ENCODE measurements around the gene PDXP.

Gene PDXP

DNA sequence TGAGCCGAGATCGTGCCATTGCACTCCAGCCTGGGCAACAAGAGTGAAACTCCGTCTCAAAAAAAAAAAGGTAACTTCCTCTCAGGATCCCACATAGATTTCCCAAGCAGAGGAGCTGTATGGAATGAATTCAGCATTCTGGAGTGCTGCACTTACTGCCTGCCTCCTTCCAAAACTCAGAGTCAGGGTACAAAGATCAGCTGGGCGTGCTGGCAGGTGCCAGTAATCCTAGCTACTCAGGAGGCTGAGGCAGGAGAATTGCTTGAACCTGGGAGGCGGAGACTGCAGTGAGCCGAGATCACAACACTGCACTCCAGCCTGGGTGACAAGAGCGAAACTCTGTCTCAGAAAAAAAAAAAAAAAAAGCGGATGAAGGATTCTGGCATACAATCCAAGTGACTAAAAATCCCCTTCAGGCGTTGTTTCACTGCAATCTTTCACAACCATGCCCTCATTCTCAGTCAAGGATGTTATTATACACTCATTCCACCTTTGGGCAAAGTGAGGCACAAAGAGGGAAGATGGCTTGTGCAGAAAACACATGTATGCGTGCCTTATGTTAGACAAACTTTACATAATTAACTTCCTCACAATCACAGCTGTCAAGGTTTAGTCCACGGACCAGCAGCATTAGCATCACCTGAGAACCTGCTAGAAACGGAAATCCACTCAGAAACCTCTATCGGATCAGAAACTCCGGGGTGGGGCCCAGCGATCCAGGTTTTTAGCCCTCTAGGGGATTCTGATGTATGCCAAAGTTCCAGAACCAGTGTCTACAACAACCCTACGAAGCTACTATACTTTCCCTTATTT lies 26.5 kb downstream of the PDXP start:
- TF ChIP-seq TEAD4 (IDR thresholded peaks at IDR 0.05) = no peak
- no peak for TF ChIP-seq MAX (IDR thresholded peaks at IDR 0.05)
- TF ChIP-seq, protein P1, sequence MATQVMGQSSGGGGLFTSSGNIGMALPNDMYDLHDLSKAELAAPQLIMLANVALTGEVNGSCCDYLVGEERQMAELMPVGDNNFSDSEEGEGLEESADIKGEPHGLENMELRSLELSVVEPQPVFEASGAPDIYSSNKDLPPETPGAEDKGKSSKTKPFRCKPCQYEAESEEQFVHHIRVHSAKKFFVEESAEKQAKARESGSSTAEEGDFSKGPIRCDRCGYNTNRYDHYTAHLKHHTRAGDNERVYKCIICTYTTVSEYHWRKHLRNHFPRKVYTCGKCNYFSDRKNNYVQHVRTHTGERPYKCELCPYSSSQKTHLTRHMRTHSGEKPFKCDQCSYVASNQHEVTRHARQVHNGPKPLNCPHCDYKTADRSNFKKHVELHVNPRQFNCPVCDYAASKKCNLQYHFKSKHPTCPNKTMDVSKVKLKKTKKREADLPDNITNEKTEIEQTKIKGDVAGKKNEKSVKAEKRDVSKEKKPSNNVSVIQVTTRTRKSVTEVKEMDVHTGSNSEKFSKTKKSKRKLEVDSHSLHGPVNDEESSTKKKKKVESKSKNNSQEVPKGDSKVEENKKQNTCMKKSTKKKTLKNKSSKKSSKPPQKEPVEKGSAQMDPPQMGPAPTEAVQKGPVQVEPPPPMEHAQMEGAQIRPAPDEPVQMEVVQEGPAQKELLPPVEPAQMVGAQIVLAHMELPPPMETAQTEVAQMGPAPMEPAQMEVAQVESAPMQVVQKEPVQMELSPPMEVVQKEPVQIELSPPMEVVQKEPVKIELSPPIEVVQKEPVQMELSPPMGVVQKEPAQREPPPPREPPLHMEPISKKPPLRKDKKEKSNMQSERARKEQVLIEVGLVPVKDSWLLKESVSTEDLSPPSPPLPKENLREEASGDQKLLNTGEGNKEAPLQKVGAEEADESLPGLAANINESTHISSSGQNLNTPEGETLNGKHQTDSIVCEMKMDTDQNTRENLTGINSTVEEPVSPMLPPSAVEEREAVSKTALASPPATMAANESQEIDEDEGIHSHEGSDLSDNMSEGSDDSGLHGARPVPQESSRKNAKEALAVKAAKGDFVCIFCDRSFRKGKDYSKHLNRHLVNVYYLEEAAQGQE (IDR thresholded peaks at IDR 0.05; ENCODE audit: low read depth) = no peak
- TF ChIP-seq CEBPB (IDR thresholded peaks at IDR 0.05) = no peak
- no peak for TF ChIP-seq TAF1 (IDR thresholded peaks at IDR 0.05; ENCODE audit: low read depth)
- no peak for TF ChIP-seq EP300 (IDR thresholded peaks at IDR 0.05; ENCODE audit: borderline replicate concordance)
- TF ChIP-seq ZBTB7A (IDR thresholded peaks at IDR 0.05; ENCODE audit: low read depth) = no peak
- no peak for TF ChIP-seq RAD21 (IDR thresholded peaks at IDR 0.05; ENCODE audit: low read depth)
- TF ChIP-seq, protein P2, sequence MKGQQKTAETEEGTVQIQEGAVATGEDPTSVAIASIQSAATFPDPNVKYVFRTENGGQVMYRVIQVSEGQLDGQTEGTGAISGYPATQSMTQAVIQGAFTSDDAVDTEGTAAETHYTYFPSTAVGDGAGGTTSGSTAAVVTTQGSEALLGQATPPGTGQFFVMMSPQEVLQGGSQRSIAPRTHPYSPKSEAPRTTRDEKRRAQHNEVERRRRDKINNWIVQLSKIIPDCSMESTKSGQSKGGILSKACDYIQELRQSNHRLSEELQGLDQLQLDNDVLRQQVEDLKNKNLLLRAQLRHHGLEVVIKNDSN (IDR thresholded peaks at IDR 0.05) = no peak
- no peak for TF ChIP-seq NFIC (IDR thresholded peaks at IDR 0.05)

DNA sequence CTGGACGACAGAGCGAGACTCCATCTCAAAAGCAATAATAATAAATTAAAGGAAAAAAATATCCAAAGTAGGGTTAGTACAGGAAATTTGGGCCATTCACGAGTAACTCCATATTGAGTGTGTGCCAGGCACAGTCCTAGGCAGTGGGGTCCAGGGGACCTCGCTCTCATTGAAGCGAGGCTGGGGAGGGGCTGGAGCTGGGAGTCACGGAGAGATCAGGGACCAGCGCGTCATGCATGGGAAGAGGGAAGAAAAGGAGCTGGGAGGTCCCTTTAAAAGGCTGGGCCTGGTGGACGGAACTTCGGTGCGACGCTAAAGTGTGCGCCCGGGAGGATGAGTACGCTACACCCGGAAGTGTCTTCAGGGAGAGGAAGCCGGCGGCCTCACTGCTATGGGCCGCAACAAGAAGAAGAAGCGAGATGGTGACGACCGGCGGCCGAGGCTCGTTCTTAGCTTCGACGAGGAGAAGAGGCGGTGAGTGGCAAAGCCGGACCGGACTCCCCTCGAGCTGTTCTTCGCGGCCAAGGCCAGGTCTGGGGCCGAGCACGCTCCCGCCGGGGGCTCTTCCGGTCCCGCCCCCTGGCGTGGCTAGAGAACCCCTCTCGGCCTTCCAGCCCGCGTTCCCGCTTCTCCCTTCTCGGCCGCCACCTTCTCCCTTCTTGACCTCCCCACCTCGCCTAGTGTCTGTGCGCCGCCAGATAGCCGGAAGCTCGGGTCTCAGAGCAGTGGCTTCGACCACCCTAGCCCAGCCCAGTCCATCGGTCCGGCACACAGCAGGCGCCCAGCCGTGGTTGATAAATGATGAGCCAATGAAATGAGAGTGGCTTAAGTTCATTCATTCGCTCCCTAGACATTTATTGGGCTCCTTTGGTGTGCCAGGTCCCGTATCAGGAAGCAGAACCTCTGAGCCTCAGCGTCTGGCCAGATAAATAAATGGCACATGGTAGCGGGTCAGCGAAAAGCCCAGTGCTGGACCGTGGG lies 27.8 kb downstream of the PDXP start, which contains the start of gene NOL12:
TSS of gene NOL12 (plus strand) at position 342 of the 981 bp plus-strand sequence. CDS start at position 392, 50 bp downstream.
- TF ChIP-seq MAX (IDR thresholded peaks at IDR 0.05) (peak; percentile 92), TAF1 (IDR thresholded peaks at IDR 0.05; ENCODE audit: low read depth) (peak; percentile 90), CEBPB (IDR thresholded peaks at IDR 0.05) (no peak), YY1 (IDR thresholded peaks at IDR 0.05; ENCODE audit: low read depth) (peak; percentile 50; the same call in 1 of the 2 replicates), RAD21 (IDR thresholded peaks at IDR 0.05; ENCODE audit: low read depth) (no peak), FOXM1 (IDR thresholded peaks at IDR 0.05; ENCODE audit: borderline replicate concordance, low read depth) (no peak), TEAD4 (IDR thresholded peaks at IDR 0.05) (no peak), TCF12 (IDR thresholded peaks at IDR 0.05; ENCODE audit: low read depth) (peak; percentile 50; the same call in 1 of the 2 replicates), EGR1 (IDR thresholded peaks at IDR 0.05) (no peak), CREB1 (IDR thresholded peaks at IDR 0.05; ENCODE audit: low read depth) (peak; percentile 55; the same call in 1 of the 2 replicates), EP300 (IDR thresholded peaks at IDR 0.05; ENCODE audit: borderline replicate concordance) (no peak), NFIC (IDR thresholded peaks at IDR 0.05) (no peak), ZBTB7A (IDR thresholded peaks at IDR 0.05; ENCODE audit: low read depth) (no peak)
- TF ChIP-seq, protein P1 (IDR thresholded peaks at IDR 0.05; ENCODE audit: low read depth) = no peak
- TF ChIP-seq, protein P2 (IDR thresholded peaks at IDR 0.05) = peak; percentile 63

DNA sequence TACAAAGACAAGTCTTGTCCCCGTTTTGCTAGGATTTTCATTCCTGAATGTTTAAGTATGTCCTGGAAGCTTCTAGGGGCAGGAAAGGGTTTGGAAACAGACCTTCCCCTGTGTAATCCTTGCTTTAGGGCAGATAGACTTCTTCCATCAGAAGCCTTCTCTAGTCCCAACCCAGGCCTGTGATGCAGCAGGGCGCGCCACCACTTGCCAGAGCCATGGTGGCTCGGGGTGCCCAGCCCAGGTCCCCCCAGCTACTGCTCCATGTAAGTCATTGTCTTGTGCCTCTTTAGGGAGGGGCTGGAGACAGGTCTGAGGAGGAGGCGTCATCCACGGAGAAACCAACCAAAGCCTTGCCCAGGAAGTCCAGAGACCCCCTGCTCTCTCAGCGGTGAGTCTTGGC lies 31.9 kb downstream of the PDXP start:
- TF ChIP-seq, protein P2 (IDR thresholded peaks at IDR 0.05) = no peak
- no peak for TF ChIP-seq TEAD4 (IDR thresholded peaks at IDR 0.05)
- no peak for TF ChIP-seq EGR1 (IDR thresholded peaks at IDR 0.05)
- TF ChIP-seq RAD21 (IDR thresholded peaks at IDR 0.05; ENCODE audit: low read depth) = no peak
- no peak for TF ChIP-seq CREB1 (IDR thresholded peaks at IDR 0.05; ENCODE audit: low read depth)
- TF ChIP-seq ZBTB7A (IDR thresholded peaks at IDR 0.05; ENCODE audit: low read depth) = no peak
- no peak for TF ChIP-seq TAF1 (IDR thresholded peaks at IDR 0.05; ENCODE audit: low read depth)
- no peak for TF ChIP-seq NFIC (IDR thresholded peaks at IDR 0.05)
- TF ChIP-seq YY1 (IDR thresholded peaks at IDR 0.05; ENCODE audit: low read depth) = no peak
- no peak for TF ChIP-seq TCF12 (IDR thresholded peaks at IDR 0.05; ENCODE audit: low read depth)
- no peak for TF ChIP-seq MAX (IDR thresholded peaks at IDR 0.05)
- TF ChIP-seq EP300 (IDR thresholded peaks at IDR 0.05; ENCODE audit: borderline replicate concordance) = no peak
- no peak for TF ChIP-seq FOXM1 (IDR thresholded peaks at IDR 0.05; ENCODE audit: borderline replicate concordance, low read depth)
- TF ChIP-seq, protein P1 (IDR thresholded peaks at IDR 0.05; ENCODE audit: low read depth) = no peak
- TF ChIP-seq CEBPB (IDR thresholded peaks at IDR 0.05) = no peak
